Parathyroid adenoma (tissue), 2 donors: ENCODE results near the gene MEX3A.

ENCODE experiments used
- H2AFZ ChIP-seq: fragments of 300-600 bp; sonication (generic); one replicate; pipeline ENCODE4 v1.7.0; 2017; ENCODE audit warnings: antibody characterized with exemption, mild to moderate bottlenecking
- H3K27ac ChIP-seq: fragments of 300-600 bp; sonication (generic); one replicate; pipeline ENCODE4 v1.7.0; 2017
- H3K27me3 ChIP-seq: fragments of 300-600 bp; sonication (generic); one replicate; pipeline ENCODE4 v1.7.0; 2017; ENCODE audit warnings: low read length; ENCODE audit not compliant: control insufficient read depth, insufficient read depth
- H3K36me3 ChIP-seq: fragments of 300-600 bp; sonication (generic); one replicate; pipeline ENCODE4 v1.7.0; 2017; ENCODE audit warnings: low read length; ENCODE audit not compliant: control insufficient read depth, insufficient read depth
- H3K4me1 ChIP-seq: fragments of 300-600 bp; sonication (generic); one replicate; pipeline ENCODE4 v1.7.0; 2017; ENCODE audit warnings: control low read depth
- H3K4me2 ChIP-seq: fragments of 300-600 bp; sonication (generic); one replicate; pipeline ENCODE4 v1.7.0; 2017; ENCODE audit warnings: low read length
- H3K4me3 ChIP-seq: fragments of 300-600 bp; sonication (generic); one replicate; pipeline ENCODE4 v1.7.0; 2017; ENCODE audit warnings: low read depth, low read length
- H3K79me2 ChIP-seq: fragments of 300-600 bp; sonication (generic); one replicate; pipeline ENCODE4 v1.7.0; 2017; ENCODE audit warnings: control low read depth
- H3K9ac ChIP-seq: fragments of 300-600 bp; sonication (generic); one replicate; pipeline ENCODE4 v1.7.0; 2017; ENCODE audit warnings: mild to moderate bottlenecking
- H3K9me3 ChIP-seq: fragments of 300-600 bp; sonication (generic); one replicate; pipeline ENCODE4 v1.7.0; 2017; ENCODE audit warnings: low read length; ENCODE audit not compliant: control insufficient read depth
- TF ChIP-seq, protein P1 (sequence below): fragments of 300-600 bp; sonication (generic); IDR thresholded peaks from one replicate; pipeline ENCODE4 v1.7.0; 2017; ENCODE audit warnings: antibody characterized with exemption, mild to moderate bottlenecking
- donor health status: primary hyperparathyroidism.

The MEX3A gene

DNA sequence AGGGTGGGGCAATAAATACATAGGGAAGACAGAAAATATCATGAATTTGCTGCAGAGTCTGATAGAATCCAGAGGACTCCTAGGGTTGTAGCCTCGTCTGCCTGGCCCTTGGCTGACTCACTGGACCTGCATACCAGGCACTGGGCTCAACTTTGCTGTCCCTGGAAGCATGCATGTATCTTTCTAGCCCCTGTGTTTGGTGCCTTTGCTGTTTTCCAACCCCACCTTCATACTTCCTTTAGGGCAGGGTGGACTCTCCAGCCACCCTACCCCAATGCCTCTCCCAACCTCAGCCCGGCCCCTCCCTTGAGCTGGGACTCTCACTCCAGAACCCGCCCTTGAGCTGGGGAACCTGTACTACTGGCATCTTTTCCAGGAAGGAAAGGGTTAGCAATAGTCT lies 20.1 kb downstream of the MEX3A start:
- Histone ChIP-seq H3K9me3 (no peaks in the 10 kb centered on the region), H3K79me2 (no peaks in the 10 kb centered on the region), H3K4me3 (no peak overlapping the region), H3K9ac (no peak overlapping the region), H2AFZ (no peak overlapping the region), H3K27me3 (no peaks in the 10 kb centered on the region), H3K27ac (no peak overlapping the region), H3K4me1 (no peaks in the 10 kb centered on the region), H3K4me2 (peak overlapping the region; percentile 98), H3K36me3 (no peaks in the 10 kb centered on the region)
- TF ChIP-seq, protein P1, sequence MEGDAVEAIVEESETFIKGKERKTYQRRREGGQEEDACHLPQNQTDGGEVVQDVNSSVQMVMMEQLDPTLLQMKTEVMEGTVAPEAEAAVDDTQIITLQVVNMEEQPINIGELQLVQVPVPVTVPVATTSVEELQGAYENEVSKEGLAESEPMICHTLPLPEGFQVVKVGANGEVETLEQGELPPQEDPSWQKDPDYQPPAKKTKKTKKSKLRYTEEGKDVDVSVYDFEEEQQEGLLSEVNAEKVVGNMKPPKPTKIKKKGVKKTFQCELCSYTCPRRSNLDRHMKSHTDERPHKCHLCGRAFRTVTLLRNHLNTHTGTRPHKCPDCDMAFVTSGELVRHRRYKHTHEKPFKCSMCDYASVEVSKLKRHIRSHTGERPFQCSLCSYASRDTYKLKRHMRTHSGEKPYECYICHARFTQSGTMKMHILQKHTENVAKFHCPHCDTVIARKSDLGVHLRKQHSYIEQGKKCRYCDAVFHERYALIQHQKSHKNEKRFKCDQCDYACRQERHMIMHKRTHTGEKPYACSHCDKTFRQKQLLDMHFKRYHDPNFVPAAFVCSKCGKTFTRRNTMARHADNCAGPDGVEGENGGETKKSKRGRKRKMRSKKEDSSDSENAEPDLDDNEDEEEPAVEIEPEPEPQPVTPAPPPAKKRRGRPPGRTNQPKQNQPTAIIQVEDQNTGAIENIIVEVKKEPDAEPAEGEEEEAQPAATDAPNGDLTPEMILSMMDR: no peak

DNA sequence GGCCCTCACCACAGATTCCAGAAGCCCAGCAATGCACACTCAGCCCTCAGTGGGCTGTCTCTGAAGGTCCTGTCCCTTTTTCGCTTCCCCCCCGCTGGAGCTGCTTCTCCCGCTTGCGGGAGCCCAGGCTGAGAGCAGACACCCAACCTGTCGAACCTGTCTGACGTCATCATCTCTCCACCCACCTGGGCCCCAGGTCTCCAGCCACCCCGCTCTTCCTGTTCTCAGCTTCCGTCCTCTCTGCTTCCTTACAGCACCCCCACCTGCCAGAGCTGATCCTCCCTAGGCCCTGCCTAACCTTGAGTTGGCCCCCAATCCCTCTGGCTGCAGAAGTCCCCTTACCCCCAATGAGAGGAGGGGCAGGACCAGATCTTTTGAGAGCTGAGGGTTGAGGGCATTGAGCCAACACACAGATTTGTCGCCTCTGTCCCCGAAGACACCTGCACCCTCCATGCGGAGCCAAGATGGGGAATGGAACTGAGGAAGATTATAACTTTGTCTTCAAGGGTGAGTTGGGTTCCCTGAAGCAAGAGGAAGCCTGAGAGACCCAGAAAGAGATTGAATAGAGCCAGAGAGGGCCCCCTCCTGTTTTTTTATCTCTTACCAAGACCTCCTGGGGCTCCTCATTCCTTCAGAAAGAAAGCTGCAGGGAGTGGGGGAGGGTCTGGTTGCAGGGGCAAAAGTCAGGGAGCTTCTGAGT lies 21.2 kb downstream of the MEX3A start, which contains the start of gene RAB25:
TSS of gene RAB25 (plus strand) at position 224 of the 700 bp plus-strand sequence. CDS start at position 465, 241 bp downstream.
- no peak within 1 kb of the TSS for H3K9ac ChIP-seq
- H2AFZ ChIP-seq: peak within 1 kb of the TSS; percentile 87
- peak within 1 kb of the TSS; percentile 83 for H3K4me3 ChIP-seq

DNA sequence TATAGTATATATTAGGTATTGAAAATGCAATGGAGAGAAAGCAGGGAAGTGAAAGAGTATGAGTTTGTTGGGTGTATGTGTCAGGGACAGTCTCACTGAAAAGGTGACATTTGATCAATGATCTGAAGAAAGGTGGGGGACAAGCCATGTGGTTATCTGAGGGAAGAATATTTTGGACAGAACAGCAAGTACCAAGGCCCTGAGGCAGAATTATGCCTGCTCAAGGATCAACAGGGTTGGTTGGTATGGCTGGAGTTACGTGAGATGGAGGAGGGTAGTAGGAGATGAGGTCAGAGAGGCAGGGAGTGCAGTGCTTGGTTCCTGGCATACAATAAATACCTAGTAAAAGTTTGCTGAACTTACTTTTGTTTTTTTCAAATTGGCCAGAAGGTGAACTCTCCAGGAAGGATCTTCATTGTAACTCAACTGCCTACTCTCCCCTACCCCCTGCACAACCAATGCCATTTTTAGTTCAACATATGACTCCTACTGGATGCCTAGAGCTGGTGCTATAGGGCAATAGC lies 25.9 kb downstream of the MEX3A start:
- H3K9me3 ChIP-seq: no peaks in the 10 kb centered on the region

More for the DNA sequence above, 21.2 kb downstream of the MEX3A start, which contains the start of gene RAB25:
- Histone ChIP-seq H3K79me2 (no peaks in the 10 kb centered on the region), H3K36me3 (no peaks in the 10 kb centered on the region), H3K27me3 (no peaks in the 10 kb centered on the region), H3K27ac (peak within 1 kb of the TSS; percentile 57), H3K4me2 (peak within 1 kb of the TSS; percentile 98), H3K4me1 (no peaks in the 10 kb centered on the region), H3K9me3 (no peaks in the 10 kb centered on the region)
- TF ChIP-seq, protein P1: no peak

DNA sequence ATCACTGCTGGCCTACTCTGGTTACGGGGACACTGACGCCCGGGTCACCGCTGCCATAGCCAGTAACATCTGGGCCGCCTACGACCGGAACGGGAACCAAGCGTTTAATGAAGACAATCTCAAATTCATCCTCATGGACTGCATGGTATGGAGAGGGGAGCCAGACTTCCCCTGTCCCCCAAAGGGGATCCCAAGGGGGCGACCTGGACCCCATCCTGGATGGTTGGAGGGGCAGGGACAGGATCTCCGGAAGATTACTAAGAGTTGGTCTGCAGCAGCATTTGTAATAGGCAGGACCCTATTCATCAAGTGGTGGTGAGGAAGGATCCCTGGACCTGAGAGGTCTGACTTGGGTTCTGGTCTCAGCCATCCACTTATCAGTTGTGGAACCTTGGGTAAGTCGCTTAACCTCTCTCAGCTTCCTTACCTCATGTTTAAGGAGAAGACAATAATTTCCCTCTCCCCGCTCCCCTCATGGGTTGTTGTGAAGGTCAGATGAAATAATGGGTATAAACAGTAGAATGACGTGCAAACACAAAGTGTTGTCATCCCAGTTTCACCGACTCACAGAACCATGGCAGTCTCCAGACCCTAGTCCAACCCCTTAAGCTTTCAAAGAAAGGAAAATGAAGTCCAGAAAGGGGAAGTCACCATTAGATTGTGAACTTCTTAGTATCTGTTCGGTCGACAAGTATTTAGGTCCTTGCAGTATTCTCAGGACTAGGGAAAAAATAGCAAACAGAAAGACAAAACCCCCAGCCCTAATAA lies 26.8 kb downstream of the MEX3A start:
- H3K36me3 ChIP-seq: no peaks in the 10 kb centered on the region
- TF ChIP-seq, protein P1: no peak
- H3K27ac ChIP-seq: peak overlapping the region; percentile 89
- H3K4me3 ChIP-seq: peak overlapping the region; percentile 92
- H3K4me2 ChIP-seq: peak overlapping the region; percentile 79
- H3K9me3 ChIP-seq: no peaks in the 10 kb centered on the region
- no peaks in the 10 kb centered on the region for H3K79me2 ChIP-seq
- H3K9ac ChIP-seq: no peak overlapping the region
- no peaks in the 10 kb centered on the region for H3K27me3 ChIP-seq
- peak overlapping the region; percentile 95 for H2AFZ ChIP-seq
- no peaks in the 10 kb centered on the region for H3K4me1 ChIP-seq

More for the DNA sequence above, 25.9 kb downstream of the MEX3A start:
- H3K79me2 ChIP-seq: no peaks in the 10 kb centered on the region
- H3K9ac ChIP-seq: no peak overlapping the region
- H3K4me1 ChIP-seq: no peaks in the 10 kb centered on the region
- H3K4me2 ChIP-seq: no peak overlapping the region
- no peaks in the 10 kb centered on the region for H3K27me3 ChIP-seq
- H3K4me3 ChIP-seq: no peak overlapping the region
- no peak overlapping the region for H3K27ac ChIP-seq
- no peak overlapping the region for H2AFZ ChIP-seq
- H3K36me3 ChIP-seq: no peaks in the 10 kb centered on the region
- TF ChIP-seq, protein P1: no peak
